DOHH2 (cell line): ENCODE data around the gene TYMP.

Source experiments
- H3F3A ChIP-seq: fragments of 200-600 bp; sonication (generic), shearing (Covaris generic); 2 replicates; pipeline ENCODE4 v1.6.0; 2016; ENCODE audit warnings: antibody characterized with exemption, mild to moderate bottlenecking; ENCODE audit not compliant: control insufficient read depth, insufficient read depth
- H3K27ac ChIP-seq: fragments of 200-600 bp; sonication (generic); 2 replicates; pipeline ENCODE4 v1.5.1; 2014; ENCODE audit warnings: low read depth, mild to moderate bottlenecking, low read length, moderate library complexity
- H3K27me3 ChIP-seq: fragments of 200-600 bp; sonication (generic); 2 replicates; pipeline ENCODE4 v1.6.1; 2014; ENCODE audit warnings: mild to moderate bottlenecking, low read length, mixed read lengths; ENCODE audit not compliant: control insufficient read depth
- H3K36me3 ChIP-seq: fragments of 200-600 bp; sonication (generic); 2 replicates; pipeline ENCODE4 v1.6.1; 2014; ENCODE audit warnings: mild to moderate bottlenecking, low read length, moderate library complexity, mixed read lengths; ENCODE audit not compliant: control insufficient read depth
- H3K4me1 ChIP-seq: fragments of 200-600 bp; sonication (generic); 2 replicates; pipeline ENCODE4 v1.6.1; 2014; ENCODE audit warnings: mild to moderate bottlenecking, low read length, mixed read lengths; ENCODE audit not compliant: control insufficient read depth
- H3K4me2 ChIP-seq: fragments of 200-600 bp; sonication (generic); 2 replicates; pipeline ENCODE4 v1.6.0; 2014; ENCODE audit warnings: mild to moderate bottlenecking, low read length, moderate library complexity
- H3K4me3 ChIP-seq: fragments of 200-600 bp; sonication (generic); 2 replicates; pipeline ENCODE4 v1.5.1; 2014; ENCODE audit warnings: mild to moderate bottlenecking, low read length, mixed read lengths
- H3K79me2 ChIP-seq: fragments of 200-600 bp; sonication (generic); 2 replicates; pipeline ENCODE4 v1.6.1; 2014; ENCODE audit warnings: mild to moderate bottlenecking, low read length, mixed read lengths; ENCODE audit not compliant: control insufficient read depth
- H3K9me2 ChIP-seq: fragments of 200-600 bp; sonication (generic); replicated peaks from 2 replicates; pipeline ENCODE4 v1.6.1; 2014; ENCODE audit warnings: mild to moderate bottlenecking, low read length, mixed read lengths; ENCODE audit not compliant: control insufficient read depth
- H3K9me3 ChIP-seq: fragments of 200-600 bp; sonication (generic); 2 replicates; pipeline ENCODE4 v1.6.1; 2014; ENCODE audit warnings: antibody characterized with exemption, low read length, mixed read lengths; ENCODE audit not compliant: control insufficient read depth, insufficient read depth
- H4K20me1 ChIP-seq: fragments of 200-600 bp; sonication (generic); 2 replicates; pipeline ENCODE4 v1.6.0; 2014; ENCODE audit warnings: low read depth, mild to moderate bottlenecking, antibody characterized with exemption, low read length, moderate library complexity; ENCODE audit not compliant: control insufficient read depth, insufficient read depth
- CTCF ChIP-seq: fragments of 200-600 bp; sonication (generic); IDR thresholded peaks from one replicate; pipeline ENCODE4 v1.5.1; 2014; ENCODE audit warnings: antibody characterized with exemption, mild to moderate bottlenecking, low read depth, low read length; ENCODE audit not compliant: poor library complexity, severe bottlenecking
- EZH2phosphoT487 ChIP-seq: fragments of 200-600 bp; sonication (generic); IDR thresholded peaks from 2 replicates; pipeline ENCODE4 v1.6.1; 2017; ENCODE audit warnings: borderline replicate concordance, mild to moderate bottlenecking, antibody characterized with exemption, low read length, moderate library complexity, mixed read lengths

The TYMP gene

GRCh38 chr22:50523806-50524675 lies 5.8 kb downstream of the TYMP start:
- no peaks in the 10 kb centered on the region for H3K9me3 ChIP-seq
- no peaks in the 10 kb centered on the region for H3K9me2 ChIP-seq
- no peaks in the 10 kb centered on the region for H4K20me1 ChIP-seq
- H3K4me3 ChIP-seq, result peak overlapping the region; percentile 93
- TF ChIP-seq CTCF, result no peak
- TF ChIP-seq EZH2phosphoT487, result no peak
- H3K4me1 ChIP-seq, result peaks cover 22% of the 10 kb centered on the region
- peaks cover 18% of the 10 kb centered on the region for H3F3A ChIP-seq
- peaks cover 51% of the 10 kb centered on the region for H3K79me2 ChIP-seq
- H3K27me3 ChIP-seq, result no peaks in the 10 kb centered on the region
- peaks cover 52% of the 10 kb centered on the region for H3K36me3 ChIP-seq
- peak overlapping the region; percentile 97 for H3K4me2 ChIP-seq
- H3K27ac ChIP-seq, result peak overlapping the region; percentile 83

GRCh38 chr22:50523458-50523805 lies 6.4 kb downstream of the TYMP start:
- no peaks in the 10 kb centered on the region for H3K9me2 ChIP-seq
- H3K79me2 ChIP-seq, result peaks cover 51% of the 10 kb centered on the region
- peaks cover 13% of the 10 kb centered on the region for H3F3A ChIP-seq
- peak overlapping the region; percentile 93; the same call in 1 of the 2 replicates for H3K4me3 ChIP-seq
- H3K27me3 ChIP-seq, result no peaks in the 10 kb centered on the region
- no peaks in the 10 kb centered on the region for H3K9me3 ChIP-seq
- peak overlapping the region; percentile 97 for H3K4me2 ChIP-seq
- peaks cover 22% of the 10 kb centered on the region for H3K4me1 ChIP-seq
- no peaks in the 10 kb centered on the region for H4K20me1 ChIP-seq
- TF ChIP-seq CTCF (no peak), EZH2phosphoT487 (no peak)
- no peak overlapping the region for H3K27ac ChIP-seq
- peaks cover 58% of the 10 kb centered on the region for H3K36me3 ChIP-seq

- Histone ChIP-seq H3K4me1 (peaks cover 22% of the 10 kb centered on the region), H3K9me2 (no peaks in the 10 kb centered on the region), H3K9me3 (no peaks in the 10 kb centered on the region), H3K4me3 (no peak overlapping the region), H3K27ac (no peak overlapping the region), H3F3A (peaks cover 8% of the 10 kb centered on the region), H3K4me2 (no peak overlapping the region), H4K20me1 (no peaks in the 10 kb centered on the region), H3K79me2 (peaks cover 54% of the 10 kb centered on the region), H3K27me3 (no peaks in the 10 kb centered on the region), H3K36me3 (peaks cover 64% of the 10 kb centered on the region)
- no peak for TF ChIP-seq EZH2phosphoT487
Measured at GRCh38 chr22:50522806-50523438, 6.9 kb downstream of the TYMP start.

GRCh38 chr22:50522208-50522805 lies 7.5 kb downstream of the TYMP start:
- H3K27me3 ChIP-seq, result no peaks in the 10 kb centered on the region
- H3K79me2 ChIP-seq, result peaks cover 59% of the 10 kb centered on the region
- peaks cover 2% of the 10 kb centered on the region; the same call in 1 of the 2 replicates for H3F3A ChIP-seq
- H3K9me2 ChIP-seq, result no peaks in the 10 kb centered on the region
- H3K4me1 ChIP-seq, result peaks cover 19% of the 10 kb centered on the region
- no peak overlapping the region for H3K4me3 ChIP-seq
- no peak overlapping the region for H3K27ac ChIP-seq
- H3K9me3 ChIP-seq, result no peaks in the 10 kb centered on the region
- H3K4me2 ChIP-seq, result no peak overlapping the region
- TF ChIP-seq EZH2phosphoT487 (no peak), CTCF (no peak)
- peaks cover 70% of the 10 kb centered on the region for H3K36me3 ChIP-seq
- H4K20me1 ChIP-seq, result no peaks in the 10 kb centered on the region
